Stimulated activated CD8-positive, alpha-beta memory T cell treated with anti-CD3 and anti-CD28 coated beads, Interleukin-2, amount 100 ng/mL, for 48 hours (primary cell): ENCODE measurements around the gene IP6K1.
"Not testable (repeated sequence)": the region's sequence is repeated elsewhere in the genome, so short reads cannot be mapped to it uniquely, and the experiment has no call there.

ENCODE experiments used
- DNase-seq, 2 donors: peaks; one replicate each; pipeline ENCODE4 v3.0.0-alpha.2; 2020; ENCODE audit warnings: low read depth in 2 of 2

The IP6K1 gene

DNA sequence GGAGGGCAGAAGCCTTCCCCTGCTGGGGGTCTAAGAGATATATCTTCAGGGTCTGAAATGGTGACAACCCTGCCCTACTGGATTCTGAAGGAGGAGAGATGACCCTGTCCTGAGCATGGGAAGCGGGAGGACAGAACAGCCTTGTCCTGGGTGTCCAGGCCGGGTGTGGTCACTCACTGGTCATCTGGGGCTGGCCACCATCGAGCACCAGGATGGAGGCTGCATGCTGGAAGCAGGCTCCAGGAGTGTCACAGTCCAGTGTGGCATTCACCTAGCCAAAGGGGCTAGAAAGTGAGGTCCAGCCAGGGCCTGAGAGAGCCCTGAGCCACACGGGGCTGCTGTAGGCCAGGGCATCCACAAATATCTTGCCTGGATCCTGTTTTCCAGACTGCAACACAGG, 8.1 kb upstream of the IP6K1 start:
- no peak for DNase-seq

DNA sequence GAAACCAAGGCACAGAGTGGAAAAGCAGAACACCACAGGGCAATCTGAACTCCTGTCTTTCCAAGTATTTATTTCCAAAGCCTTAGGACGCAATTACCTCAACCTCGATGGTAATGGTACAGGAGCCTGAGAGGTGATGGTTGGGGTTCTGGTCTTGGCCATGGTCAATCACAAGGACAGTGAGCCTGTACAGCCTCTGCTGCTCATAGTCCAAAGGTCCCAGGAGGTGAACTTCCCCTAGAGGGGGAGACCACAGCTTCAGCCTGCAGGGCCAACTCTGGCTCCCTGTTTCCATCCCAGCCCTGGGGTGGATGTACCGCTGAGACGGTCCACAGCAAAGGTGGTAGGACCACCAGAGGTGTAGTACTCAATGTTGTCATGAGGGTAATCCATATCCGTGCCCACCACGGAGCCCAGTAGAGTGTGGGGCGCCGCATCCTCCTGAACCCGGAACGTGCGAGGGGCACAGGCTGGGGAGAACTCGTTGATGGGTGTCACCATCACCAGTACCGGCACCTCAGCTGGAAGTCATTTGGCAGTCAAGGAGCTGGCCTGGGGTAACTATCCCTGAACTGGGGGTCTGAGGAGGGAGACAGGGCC, 7.2 kb upstream of the IP6K1 start:
- no peak for DNase-seq

DNA sequence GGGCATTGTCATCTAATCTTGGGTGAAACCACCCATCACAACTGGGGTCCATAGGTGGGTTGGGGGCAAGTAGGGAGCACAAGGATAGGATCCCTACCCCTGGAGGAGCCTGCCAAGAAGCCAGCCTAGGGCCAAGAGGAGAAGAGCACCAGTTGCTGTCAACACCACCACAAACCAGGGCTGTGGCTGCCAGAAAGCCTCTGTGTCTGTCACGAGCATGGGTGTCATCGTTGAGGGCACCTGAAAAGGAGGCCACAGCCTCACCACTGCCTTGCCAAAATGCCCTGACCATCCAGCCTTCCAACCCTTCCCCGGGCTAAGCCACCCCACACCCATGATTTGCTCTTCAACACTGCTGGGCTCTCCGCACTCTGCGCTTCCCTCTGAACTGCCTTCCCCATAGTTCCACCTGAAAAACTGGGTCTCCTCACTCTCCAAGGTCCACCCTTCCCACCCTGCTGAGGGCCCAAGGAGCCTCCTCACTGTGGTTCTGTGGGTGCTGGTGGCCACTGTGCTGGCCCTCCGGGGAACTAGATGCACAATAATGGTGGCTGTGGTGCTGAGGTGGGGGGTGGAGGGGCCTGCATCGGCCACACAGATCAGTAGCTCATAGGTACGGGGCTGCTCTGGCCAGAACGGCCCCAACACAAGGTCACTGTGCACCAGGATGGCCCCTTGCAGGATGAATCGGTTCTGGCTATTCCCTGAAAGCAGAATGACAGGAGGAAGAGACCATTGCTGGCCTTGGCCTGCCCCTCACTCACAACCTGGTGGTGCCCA, 6.2 kb upstream of the IP6K1 start:
- no peak for DNase-seq

DNA sequence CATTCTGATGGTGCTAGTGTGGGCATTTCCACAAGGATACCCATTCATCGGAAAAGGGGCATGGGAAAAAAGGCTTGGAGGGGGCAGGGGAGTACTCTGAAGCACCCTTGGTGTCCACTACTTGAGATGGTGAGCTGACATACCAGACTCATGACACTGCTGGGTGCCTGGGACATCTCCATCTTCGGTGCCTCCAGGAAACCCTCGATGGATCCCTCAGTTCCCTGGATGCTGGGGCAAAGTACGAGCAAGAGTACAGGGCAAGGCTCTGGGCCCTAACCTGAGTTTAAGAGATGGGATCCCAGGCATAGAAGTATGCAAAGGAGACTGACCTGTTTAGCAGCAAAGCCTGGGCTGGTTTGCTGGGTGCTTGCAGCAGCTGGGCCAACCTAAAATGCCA, 5.2 kb upstream of the IP6K1 start:
- no peak for DNase-seq

DNA sequence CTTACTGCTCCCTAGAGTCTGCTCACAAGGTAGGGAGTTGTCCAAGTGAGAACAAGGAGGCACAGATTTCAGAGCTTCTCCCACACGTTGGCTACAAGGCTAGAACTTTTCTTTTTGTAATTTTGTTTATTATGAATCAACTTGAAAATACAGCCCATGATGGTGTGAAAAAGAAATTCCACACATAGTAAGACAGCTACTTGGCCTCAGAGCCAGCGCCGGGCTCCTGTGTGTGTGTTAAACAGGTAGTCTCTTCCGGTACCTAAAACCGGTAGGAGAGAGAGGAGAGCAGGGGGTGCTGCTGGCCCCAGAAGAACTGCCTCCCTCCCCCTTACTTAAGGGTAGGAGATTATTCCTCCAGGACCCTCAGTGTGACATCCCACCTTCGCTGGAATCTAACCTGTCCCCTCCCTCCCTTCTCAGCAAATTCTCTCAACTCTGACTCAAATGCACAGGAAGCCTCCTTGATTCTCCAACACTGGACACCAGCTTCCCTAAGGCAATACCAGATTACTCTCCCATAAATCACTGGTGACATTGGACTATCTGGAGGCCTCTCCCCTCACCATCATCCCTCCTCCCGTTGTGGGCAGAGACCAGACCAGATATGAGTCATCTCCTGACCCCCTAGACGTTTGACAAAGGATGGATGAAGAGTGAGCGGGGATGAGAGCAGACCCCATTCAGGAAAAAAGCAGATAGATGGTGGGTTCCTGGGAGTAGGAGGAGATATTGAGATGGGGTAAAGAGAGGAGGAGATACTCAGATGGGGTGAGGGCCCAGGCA, 4.5 kb upstream of the IP6K1 start:
- no peak for DNase-seq

DNA sequence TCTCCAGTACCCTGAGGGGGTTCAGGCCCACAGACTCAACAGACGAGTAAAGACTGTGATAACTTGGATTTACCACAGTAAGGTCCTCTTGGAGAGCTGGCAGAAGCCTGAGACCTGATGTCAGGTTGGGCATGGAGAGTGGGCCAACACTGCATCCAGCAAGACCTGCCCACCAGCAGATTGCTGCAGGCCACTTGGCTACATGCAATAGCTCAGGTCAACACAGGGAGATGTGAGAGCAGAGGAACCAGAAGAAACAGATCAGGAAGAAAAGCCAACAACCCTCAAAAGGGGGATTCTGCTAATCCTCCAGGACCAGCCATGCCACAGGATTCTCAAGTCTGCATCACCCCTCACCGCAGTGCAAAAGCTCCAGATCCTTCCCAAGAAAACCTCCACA, 1.7 kb upstream of the IP6K1 start:
- no peak for DNase-seq

DNA sequence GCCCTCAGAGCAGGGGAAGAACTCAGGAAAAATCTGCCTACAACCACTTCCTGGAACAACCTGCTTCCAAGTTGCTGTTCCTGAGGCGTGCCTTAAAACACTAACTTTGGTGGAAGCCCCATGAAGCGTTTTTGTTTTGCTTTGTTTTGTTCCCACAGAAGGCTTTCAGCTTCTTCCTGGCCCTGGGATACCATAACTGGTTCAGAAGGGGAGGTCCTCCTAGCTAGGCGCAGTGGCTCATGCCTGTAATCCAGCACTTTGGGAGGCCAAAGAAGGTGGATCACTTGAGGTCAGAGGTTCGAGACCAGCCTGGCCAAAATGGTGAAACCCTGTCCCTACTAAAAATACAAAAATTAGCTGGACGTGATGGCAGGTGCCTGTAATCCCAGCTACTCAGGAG, 1.2 kb upstream of the IP6K1 start:
- no peak for DNase-seq

DNA sequence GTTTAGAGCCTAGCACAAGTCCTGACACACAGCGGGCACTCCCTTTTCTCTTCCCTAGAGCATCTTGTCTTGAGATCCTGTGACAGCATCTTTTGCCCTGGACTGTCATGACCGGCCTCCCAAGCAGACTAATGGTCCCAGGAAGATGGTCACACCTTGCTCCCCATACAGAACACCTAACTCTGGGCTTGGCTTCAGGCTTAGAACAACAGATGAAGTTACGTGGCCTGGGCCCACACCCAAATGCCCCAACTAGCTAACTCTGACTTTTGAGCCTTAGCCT, 781 bp upstream of the IP6K1 start:
- DNase-seq = no peak

DNA sequence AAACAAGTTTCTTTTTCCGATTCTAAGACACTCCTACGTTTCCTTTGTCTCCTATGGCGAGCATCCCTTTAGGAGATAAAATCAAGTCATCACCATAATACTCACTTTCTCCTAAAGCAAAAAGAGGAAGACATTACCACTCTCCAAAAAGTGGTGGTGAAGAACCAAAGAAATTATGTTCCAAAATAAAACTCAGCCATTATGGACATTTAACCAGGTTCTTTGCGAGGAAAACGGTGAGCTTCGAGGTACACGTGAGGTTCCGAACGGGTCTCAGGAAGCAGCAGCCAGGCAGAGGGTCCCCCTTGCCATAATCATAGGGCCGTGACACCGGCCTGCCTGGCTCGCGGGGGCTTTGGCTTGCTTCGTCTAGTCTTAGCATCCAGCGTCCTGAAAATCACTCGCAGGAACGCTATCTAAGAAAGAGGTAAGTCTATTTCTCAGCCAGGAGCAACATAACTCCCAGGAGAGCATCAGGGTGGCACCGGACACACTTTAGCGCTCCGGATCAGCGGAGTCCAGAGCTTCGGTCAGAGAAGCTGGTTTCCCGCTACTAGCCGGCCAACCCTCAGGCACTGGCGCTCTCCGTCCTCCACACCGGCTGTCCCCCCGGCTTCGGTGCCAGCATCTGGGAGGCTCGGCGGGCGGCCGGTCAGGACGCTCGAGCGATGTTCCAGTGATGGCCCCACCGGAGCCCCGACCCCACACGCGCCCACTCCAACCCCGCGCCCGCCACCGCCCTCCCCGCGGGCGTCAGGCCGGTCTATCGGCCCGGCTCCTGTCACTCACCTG, 581 bp downstream of the IP6K1 start:
- no peak for DNase-seq

DNA sequence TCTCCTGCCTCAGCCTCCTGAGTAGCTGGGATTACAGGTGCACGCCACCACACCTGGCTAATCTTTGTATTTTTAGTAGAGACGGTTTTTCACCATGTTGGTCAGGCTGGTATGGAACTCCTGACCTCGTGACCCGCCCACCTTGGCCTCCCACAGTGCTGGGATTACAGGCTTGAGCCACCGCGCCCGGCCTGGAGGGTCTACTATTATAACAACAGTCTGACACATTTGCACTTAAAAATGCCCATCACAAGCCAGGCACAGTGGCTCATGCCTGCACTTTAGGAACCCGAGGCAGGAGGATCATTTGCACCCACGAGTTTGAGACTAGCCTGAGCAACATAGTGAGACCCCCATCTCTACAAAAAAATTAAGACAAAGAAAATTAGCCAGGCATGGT, 4.1 kb downstream of the IP6K1 start:
- not testable (repeated sequence) for DNase-seq

DNA sequence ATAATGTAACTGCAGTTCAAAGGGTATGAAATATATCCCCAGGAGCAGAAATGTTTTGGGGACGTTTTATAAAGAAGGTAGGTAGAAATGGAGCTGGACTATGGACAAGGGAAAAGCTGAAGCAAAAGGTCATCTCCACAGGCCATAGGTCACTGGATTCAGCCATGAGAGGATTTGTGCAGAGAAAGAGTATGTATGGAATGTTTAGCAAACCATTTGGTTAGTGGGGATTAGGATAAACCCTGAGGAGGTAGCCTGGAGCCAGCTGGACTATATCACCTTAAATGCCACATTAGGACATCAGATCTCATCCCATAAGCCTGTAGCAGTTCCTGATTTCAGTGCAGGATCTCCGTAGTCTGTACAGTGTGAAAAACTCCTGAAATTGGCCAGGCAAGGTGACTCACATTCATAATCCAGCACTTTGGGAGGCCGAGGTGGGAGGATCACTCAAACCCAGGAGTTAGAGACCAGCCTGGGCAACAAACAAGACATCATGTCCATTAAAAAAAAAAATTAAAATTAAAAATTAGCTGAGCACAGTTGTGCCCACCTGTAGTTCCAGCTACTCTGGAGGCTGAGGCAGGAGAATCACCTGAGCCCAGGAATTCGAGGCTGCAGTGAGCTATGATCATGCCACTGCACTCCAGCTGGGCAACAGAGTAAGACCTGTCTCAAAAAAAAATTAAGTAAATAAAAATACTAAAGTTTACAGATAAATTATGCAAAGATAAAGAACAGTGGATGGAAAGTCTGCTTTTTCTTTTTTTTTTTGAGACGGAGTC, 4.7 kb downstream of the IP6K1 start:
- DNase-seq = no peak

DNA sequence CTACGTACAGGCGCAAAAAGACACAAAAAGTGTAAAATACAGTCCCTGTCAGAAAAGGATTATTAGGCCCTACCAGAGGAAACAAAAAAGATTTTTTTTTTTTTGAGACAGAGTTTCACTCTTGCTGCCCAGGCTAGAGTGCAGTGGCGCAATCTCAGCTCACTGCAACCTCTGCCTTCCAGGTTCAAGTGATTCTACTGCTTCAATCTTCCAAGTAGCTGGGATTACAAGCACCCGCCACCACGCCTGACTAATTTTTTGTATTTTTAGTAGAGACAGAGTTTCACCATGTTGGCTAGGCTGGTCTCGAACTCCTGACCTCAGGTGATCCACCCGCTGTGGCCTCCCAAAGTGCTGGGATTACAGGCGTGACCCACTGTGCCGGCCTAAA, 5.4 kb downstream of the IP6K1 start:
- not testable (repeated sequence) for DNase-seq

DNA sequence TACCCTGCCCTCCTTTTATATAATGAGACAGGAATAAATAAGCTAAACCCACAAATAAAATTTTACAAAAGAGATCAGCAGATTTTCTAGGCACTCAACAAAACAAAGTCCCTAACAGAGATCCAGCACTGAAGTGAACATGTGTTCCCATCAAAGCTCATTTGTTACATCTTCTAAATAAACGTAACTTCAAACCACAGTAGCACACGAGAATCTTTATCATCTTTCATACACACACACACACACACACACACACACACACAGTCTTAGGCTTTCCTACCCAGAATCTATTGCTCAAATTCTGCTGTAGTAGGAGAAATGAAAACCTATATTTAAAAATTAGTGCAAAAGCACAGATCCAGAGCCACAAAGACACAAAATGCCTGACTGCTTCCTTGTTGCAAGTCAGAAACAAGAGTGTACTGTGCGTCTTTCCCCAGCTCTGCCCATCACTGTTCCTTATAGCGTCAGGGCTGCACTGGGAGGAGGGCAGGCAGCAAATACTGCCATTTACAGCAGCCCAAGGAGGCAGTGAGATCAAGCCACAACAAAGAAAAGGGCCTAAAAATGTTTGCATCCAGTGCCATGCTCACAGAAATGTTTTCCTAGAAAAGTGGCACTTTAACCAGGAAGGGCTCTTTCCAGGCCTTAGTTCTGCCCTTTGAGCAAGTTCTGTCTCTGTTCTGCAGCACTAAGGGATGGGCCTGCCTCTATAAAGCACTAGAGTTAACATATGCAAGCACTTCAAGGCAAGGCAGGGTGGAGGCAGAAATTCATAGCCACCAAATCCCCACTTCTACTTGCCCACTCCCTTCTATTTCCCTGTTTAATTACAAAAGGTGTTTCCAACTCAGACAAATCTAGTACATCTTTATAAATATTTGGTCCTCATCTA, 6.0 kb downstream of the IP6K1 start:
- no peak for DNase-seq

DNA sequence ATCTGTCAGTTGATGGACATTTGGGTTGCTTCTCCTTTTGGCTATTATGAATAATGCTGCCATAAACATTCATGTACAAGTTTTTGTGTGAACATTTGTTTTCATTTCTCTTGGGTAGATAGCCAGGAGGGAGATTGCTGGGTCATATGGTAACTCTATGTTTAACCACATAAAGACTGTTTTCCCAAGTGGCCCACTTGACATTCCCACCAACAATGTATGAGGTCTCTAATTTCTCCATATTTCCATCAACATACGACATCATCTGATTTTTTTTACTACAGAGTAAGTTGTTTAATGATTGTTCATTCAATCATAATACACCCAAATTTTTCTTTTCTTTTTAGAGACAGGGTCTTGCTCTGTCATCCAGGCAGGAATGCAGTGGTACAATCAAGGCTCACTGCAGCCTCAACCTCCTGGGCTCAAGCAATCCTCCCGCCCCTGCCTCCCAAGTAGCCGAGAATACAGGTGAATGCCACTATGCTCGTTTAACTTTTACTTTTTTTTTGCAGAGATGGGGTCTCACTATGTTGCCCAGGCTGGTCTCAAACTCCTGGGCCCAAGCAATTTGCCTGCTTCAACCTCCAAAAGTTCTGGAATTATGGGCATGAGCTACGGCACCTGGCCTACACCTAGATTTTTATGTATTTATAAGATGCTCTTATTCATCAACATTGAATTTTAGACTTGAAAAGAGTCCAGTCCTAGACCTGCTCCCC, 6.8 kb downstream of the IP6K1 start:
- DNase-seq = no peak

DNA sequence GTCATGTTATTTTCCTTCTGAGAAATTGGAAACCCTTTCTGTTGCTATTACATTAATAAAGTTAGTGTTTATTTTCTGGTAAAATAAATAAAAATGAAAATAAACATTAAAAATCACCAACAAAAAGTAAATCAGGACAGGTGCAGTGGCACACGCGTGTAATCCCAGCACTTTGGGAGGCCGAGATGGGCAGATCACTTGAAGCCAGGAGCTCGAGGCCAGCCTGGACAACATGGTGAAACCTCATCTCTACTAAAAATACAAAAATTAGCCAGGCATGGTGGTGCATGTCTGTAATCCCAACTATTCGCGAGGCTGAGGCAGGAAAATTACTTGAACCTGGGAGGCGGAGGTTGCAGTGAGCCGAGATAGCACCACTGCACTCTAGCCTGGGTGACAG, 10.2 kb downstream of the IP6K1 start:
- not testable (repeated sequence) for DNase-seq

DNA sequence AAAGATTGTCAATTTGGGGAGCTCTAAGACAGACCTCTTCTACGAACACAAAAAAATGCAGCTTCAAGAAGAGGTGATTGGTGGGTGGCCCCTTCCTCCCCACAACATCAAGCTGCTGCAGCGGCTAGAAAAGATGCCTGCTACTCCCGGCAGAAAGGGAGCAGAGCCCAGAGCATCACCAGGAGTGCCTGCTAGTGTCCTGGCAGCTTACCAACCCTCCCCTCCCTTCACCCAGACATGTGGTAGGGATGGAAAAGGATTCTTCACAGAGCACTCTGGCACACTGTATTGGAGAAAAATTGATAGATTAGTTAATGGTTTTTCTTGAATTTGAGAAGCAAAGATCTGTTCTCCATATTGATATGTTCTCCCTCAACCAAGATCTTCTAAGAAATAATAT, 10.8 kb downstream of the IP6K1 start:
- DNase-seq = no peak

DNA sequence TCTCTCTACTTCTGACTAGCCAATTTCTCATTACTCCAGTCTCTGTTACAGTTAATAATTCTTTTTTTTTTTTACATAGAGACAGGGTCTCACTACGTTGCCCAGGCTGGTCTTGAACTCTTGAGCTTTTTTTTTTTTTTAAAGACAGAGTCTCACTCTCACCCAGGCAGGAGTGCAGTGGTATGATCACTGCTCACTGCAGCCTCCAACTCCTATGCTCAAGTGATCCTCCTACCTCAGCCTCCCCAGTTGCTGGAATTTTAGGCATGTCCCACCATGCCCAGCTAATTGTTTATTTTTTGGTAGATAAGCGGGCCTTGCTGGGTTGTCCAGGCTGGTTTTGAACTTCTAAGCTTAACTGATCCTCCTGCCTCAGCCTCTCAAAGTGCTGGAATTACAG, 13.6 kb downstream of the IP6K1 start:
- no peak for DNase-seq

DNA sequence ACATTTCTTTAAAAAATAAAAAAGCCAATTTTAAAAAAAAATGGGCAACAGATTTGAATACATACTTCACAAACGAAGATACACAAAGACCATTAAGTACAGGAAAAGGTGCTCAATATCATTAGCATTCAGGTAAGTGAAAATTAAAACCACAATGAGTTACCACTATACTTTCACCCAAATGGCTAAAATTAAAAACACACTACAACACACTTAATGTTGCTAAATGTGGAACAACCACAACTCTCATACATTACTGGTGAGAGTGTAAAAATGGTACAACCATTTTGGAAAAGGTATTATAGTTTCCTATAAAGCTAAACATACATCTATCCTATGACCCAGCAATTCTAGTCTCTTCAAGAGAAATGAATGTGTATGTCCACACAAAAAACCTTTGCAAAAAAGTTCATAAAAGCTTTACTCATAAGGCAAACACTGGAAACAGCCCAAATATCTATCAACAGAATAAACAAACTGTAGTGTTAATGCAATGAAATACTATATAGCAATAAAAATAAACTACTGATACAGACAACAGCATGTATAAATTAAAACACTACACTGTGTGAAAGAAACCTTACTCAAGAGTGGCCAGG, 14.9 kb downstream of the IP6K1 start:
- no peak for DNase-seq

DNA sequence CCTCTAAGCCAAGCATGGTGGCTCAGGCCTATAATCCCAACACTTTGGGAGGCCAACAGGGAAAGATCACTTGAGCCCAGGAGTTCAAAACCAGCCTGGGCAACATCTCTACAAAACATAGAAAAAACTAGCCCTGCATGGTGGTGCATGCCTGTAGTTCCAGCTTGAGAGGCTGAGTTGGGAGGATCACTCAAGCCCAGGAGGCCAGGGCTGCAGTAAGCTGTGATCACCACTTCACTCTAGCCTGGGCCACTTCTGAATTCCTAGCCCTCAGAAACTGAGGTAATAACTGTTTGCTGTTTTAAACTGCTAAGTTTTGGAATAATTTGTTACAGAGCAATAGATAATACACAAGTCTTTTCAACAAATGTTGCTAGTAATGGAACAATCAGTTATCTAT, 16.4 kb downstream of the IP6K1 start:
- DNase-seq = no peak
